Glutamatergic neuron (in vitro differentiated cells): ENCODE results near the gene CLK1. TPM values are rescaled to one million over a fixed set of nuclear protein-coding genes. Genes with fewer than 3 reads are reported as not detected.

Source experiments
- DNase-seq: peaks from one replicate; pipeline ENCODE4 v3.0.0; 2022
- H3K27ac Mint-ChIP-seq: one replicate; pipeline ENCODE4 v1.8.0; 2020; ENCODE audit warnings: mild to moderate bottlenecking, mixed read lengths, inconsistent platforms; ENCODE audit not compliant: unreplicated experiment
- H3K27me3 Mint-ChIP-seq: one replicate; pipeline ENCODE4 v1.8.0; 2020; ENCODE audit warnings: mild to moderate bottlenecking, moderate library complexity, mixed read lengths, inconsistent platforms; ENCODE audit not compliant: unreplicated experiment
- H3K36me3 Mint-ChIP-seq: one replicate; pipeline ENCODE4 v1.8.0; 2020; ENCODE audit warnings: mild to moderate bottlenecking, mixed read lengths, inconsistent platforms; ENCODE audit not compliant: unreplicated experiment
- H3K4me1 Mint-ChIP-seq: one replicate; pipeline ENCODE4 v1.8.0; 2020; ENCODE audit warnings: mild to moderate bottlenecking, low read depth, mixed read lengths, inconsistent platforms; ENCODE audit not compliant: unreplicated experiment
- H3K4me3 Mint-ChIP-seq: one replicate; pipeline ENCODE4 v1.8.0; 2020; ENCODE audit warnings: mild to moderate bottlenecking, mixed read lengths, inconsistent platforms; ENCODE audit not compliant: unreplicated experiment
- H3K9me3 Mint-ChIP-seq: one replicate; pipeline ENCODE4 v1.8.0; 2020; ENCODE audit warnings: mild to moderate bottlenecking, moderate library complexity, mixed read lengths, inconsistent platforms; ENCODE audit not compliant: unreplicated experiment
- CTCF ChIP-seq: fragments of 200-600 bp; sonication (generic); IDR thresholded peaks from one replicate; pipeline ENCODE4 v1.5.0; 2021; ENCODE audit not compliant: partially characterized antibody, unreplicated experiment
- total RNA-seq: library from RNA; stranded (reverse); fragmentation: NEBNext Ultra II Directional; extraction: Animal tissue kit (Norgen Biotek cat#: 25700); gene quantifications from one replicate; pipeline ENCODE4 v1.2.1, GENCODE V29; 2021; ENCODE audit not compliant: unreplicated experiment

CLK1 gene
- total RNA-seq, 1 donor from 2014 or later, result 141 TPM

- Mint-ChIP-seq H3K4me1 (no peaks in the 10 kb centered on the region), H3K9me3 (no peaks in the 10 kb centered on the region), H3K27ac (no peak overlapping the region), H3K4me3 (no peak overlapping the region), H3K27me3 (no peaks in the 10 kb centered on the region), H3K36me3 (no peaks in the 10 kb centered on the region)
- DNase-seq, result no peak
- no peak for TF ChIP-seq CTCF
These were observed 18.7 kb downstream of the CLK1 start for GRCh38 chr2:200845669-200846325.

GRCh38 chr2:200845194-200845593 is 19.3 kb downstream of the CLK1 start:
- H3K9me3 Mint-ChIP-seq, result no peaks in the 10 kb centered on the region

GRCh38 chr2:200843993-200844948 is 20.2 kb downstream of the CLK1 start:
- TF ChIP-seq CTCF, result no peak
- no peak for DNase-seq
- H3K27ac Mint-ChIP-seq, result no peak overlapping the region
- no peak overlapping the region for H3K4me3 Mint-ChIP-seq
- no peaks in the 10 kb centered on the region for H3K4me1 Mint-ChIP-seq
- no peaks in the 10 kb centered on the region for H3K9me3 Mint-ChIP-seq
- no peaks in the 10 kb centered on the region for H3K36me3 Mint-ChIP-seq
- H3K27me3 Mint-ChIP-seq, result no peaks in the 10 kb centered on the region

More at GRCh38 chr2:200845194-200845593, 19.3 kb downstream of the CLK1 start:
- Mint-ChIP-seq H3K4me1 (no peaks in the 10 kb centered on the region), H3K4me3 (no peak overlapping the region), H3K27ac (no peak overlapping the region), H3K36me3 (no peaks in the 10 kb centered on the region), H3K27me3 (no peaks in the 10 kb centered on the region)
- no peak for TF ChIP-seq CTCF
- DNase-seq, result no peak

- H3K4me1 Mint-ChIP-seq, result no peaks in the 10 kb centered on the region
- H3K4me3 Mint-ChIP-seq, result no peak overlapping the region
- no peak overlapping the region for H3K27ac Mint-ChIP-seq
- DNase-seq, result no peak
- TF ChIP-seq CTCF, result no peak
- H3K9me3 Mint-ChIP-seq, result peaks cover 2% of the 10 kb centered on the region
- H3K27me3 Mint-ChIP-seq, result peaks cover 2% of the 10 kb centered on the region
- peaks cover 8% of the 10 kb centered on the region for H3K36me3 Mint-ChIP-seq
These were observed 24.9 kb downstream of the CLK1 start for GRCh38 chr2:200839513-200839912.

GRCh38 chr2:200834701-200835100 is 29.8 kb downstream of the CLK1 start:
- Mint-ChIP-seq H3K36me3 (peaks cover 8% of the 10 kb centered on the region), H3K27me3 (peaks cover 2% of the 10 kb centered on the region), H3K9me3 (peaks cover 2% of the 10 kb centered on the region), H3K4me3 (no peak overlapping the region), H3K4me1 (no peaks in the 10 kb centered on the region), H3K27ac (no peak overlapping the region)
- no peak for TF ChIP-seq CTCF
- no peak for DNase-seq
